Stimulated activated CD4-positive, alpha-beta T cell treated with anti-CD3 and anti-CD28 coated beads, TNF-alpha, amount 100 ng/mL, for 48 hours (primary cell): ENCODE measurements around the gene TDP1.

Source experiments
- DNase-seq, 3 donors: peaks; one replicate each; pipeline ENCODE4 v3.0.0-alpha.2; 2020; ENCODE audit warnings: low read depth in 3 of 3

Gene TDP1

GRCh38 chr14:89955745-89956660 is at the start of gene TDP1:
Gene TDP1 (plus strand): TSS chr14:89955927. CDS start chr14:89963115, 7,188 bp downstream.
- DNase-seq = peak; percentile 92 to 94 (median 93)

- DNase-seq = no peak
Measured at GRCh38 chr14:89906000-89906399, 49.7 kb upstream of the TDP1 start.

DNA sequence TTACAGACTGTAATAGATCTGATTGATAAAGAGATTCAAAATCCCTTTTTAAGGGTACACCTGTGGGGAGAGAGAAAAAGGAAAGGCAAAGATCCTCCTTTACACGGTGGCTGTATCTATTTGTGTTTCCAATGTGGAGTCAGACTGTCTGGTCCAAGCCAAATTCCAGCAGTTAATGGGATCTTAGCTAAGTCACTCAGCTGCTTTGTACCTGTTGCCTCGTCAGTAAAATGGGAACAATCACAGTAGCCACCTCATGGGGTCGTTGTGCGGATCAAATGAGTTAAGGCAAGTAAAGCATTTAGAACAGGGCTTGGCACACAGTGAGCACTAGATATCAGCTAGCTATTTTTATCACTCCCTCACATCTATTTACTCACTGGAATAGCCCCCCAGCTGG is 48.1 kb upstream of the TDP1 start:
- DNase-seq = no peak

- DNase-seq = no peak
Measured at GRCh38 chr14:89908712-89909450, 46.8 kb upstream of the TDP1 start.

DNA sequence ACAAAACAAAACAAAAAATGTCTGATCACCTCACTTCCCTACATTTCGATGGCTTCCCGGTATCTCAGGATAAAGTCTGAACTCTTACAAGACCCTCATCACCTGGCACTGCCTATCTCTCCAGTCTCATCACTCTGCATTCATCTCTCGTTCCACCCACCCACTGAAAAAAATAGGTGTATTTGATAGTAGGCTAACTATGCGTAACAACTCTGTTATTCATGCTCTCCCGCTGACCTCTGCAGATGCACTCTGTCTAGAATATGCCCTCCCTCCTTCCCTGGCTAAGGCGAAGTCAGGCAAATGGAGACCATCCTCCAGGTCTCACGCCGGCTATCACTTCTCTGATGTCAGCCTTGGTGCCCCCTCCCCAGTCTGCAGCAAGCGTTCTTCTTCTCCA is 46.1 kb upstream of the TDP1 start:
- no peak for DNase-seq

- no peak for DNase-seq
Measured at GRCh38 chr14:89910691-89911009, 45.1 kb upstream of the TDP1 start.

DNA sequence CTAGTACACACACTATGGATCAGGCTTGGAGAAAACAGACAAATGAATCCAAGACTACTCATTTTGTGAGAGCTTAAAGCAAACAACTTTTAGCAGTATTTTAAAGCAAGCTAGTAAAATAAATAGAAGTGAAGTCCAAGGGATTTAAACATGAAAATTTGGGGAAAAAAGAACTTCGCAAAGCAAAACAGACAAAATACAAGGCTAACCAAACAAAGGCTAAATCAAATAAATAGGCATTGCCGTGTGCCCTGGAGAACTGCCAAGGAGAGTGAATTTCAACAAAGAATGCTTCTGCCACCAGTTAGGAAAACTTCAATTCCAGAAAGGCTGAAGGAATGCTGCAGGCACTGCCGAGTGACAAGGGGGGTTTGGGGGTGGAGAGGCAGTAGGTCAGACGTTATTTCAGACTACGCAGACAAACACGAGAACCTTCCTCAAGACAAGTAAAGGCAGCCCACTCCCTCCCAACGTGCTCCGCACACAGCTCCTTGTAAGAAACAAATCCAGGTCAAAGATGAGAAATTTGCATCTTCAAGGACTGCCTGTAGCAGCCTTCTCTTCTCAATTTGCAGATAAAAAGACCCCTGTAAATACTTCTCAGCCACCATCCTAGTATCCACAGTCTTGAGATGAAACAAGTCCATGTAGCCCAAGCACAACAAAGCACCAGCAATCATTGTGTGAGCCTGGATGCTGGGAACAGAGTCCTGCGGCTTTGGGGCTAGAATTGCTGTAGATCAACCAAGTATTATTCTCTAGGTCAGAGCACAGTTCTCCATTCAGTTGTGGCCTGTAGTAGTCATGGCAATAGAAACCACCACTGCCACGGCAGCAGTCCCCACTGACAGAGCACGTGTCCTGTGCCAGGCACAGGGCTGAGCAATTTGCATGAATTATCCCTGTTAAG is 44.5 kb upstream of the TDP1 start:
- no peak for DNase-seq

- DNase-seq = no peak
Measured at GRCh38 chr14:89912221-89912620, 43.5 kb upstream of the TDP1 start.

DNA sequence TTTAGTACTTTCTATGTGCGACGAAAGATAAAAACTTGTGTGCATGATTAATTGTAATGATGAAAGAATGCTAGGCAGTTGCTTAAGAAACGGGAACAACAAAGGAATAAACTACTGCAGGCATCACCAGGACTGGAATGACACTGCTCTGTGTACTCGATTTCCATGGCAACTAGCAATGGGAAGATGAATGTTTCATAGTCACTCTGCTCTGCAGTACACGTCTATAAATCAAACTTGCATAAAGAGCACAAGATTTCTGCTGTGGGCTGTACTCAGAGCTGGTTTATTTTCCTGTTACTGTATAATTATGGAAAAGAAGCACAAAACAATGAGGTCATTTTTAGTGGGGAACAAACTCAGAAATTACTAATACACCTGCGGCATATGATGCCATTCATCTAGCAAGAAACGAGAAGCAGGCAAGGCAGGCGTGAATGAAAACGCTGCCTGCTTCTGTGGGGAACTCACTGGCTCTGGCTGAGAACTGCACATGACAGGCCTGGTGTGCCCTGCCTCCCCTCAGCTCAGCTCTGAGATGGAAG is 43.0 kb upstream of the TDP1 start:
- DNase-seq = no peak

DNA sequence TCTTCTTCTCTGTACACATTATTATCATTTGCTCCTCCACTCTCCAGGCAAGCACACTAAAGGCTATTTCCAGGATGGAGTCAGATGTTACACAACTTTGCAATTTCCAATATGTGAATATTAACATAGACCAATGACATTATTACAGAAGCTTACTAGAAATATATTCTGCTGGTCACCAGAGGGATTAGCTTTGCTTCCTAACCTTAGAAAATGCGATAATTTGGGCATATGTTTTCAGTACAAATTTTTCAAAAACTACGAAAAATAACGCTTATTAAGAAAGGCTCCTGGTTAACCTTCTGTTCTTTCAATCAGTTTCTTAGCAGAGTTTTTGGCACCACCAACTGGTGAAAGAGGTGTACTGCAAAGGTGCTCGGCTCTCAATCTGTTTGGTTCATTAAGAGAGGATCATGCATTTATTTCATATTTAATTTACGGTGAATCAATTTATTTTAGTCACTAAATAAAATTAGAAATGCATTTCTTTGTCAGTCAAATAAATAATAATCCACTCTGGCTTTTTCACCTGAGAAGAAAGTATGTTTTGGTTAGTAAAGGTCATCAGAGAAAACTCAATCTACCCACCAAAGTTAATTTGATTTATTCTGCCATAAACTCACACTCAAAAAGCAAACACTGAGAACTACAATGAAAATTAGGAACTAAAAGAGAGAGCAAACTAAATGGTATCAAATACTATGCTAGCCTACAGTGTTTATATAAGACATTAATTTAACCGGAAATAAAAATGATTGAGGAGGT is 40.4 kb upstream of the TDP1 start:
- peak; percentile 20 to 38 (median 26) for DNase-seq

DNA sequence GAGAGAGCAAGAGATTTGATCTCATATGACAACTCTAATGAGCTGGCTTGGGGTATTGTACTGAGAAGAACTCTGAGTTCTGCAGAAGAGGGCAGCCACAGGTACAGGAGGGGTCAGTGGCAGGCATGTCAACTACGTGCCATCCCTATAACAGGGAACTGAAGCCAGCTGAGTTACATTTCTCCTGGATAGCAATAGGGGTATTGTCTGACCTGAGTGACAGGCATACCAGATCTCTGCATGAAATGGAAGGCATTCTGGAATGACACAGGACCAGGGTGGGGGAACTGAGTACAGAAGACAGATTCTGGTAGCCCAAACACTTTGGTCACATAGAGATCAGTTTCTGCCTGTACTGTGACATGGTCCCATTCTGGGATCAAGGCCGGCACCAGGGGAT is 37.0 kb upstream of the TDP1 start:
- no peak for DNase-seq

DNA sequence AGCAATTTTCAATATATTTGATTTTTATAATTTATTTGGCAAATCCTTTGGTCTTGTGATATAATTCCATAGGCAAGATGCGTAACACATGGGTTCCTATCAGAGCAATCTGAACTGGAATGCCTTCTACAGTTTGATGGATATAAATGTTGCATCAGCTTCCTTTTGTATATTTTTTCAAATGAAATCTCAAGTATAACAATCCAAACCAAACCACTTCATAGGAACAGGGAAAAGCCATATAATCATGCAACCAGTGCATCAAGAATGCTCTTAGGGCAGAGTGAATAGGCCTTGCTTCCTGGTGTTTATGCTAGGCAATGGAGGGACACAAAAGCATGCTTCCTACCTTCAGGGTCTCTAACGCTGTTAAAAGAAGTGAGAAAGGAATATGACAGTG is 35.7 kb upstream of the TDP1 start:
- no peak for DNase-seq

DNA sequence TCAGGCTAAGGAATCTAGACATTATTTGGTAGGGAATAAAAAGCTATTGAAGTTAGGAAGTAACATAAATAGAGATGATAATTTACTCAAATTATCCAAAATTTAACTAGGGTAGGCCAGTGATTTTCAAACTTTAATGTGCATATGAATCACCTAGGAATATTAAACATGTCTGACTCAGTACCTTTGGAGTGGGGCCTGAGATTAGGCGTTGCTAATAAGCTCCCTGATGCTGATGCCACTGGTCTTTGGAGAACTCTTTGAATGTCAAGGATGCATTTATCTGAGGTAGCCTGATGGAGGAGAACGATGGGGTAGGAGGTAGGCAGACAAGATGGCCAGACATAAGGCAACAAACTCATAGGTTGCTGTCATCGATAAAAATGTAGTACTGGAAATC is 34.4 kb upstream of the TDP1 start:
- no peak for DNase-seq

- no peak for DNase-seq
Measured at GRCh38 chr14:89922031-89922907, 33.5 kb upstream of the TDP1 start.

DNA sequence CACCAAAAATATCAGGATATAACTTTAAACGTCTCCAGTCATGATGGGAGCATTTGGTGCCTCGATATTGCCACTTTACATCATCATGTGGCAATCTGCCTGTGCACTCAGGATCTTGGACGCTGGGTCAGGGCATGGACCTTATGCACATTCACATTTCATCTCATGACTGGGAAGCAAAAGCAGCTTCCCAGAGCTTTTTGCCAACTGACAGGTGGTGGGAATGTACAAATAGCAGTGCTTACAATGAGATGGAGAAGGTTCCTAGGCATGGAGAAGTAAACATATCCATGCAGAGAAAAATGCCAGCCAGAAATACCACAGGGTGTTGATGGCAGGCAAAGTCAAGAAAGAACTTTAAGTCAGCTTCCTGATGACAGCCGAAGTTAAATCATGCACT is 31.5 kb upstream of the TDP1 start:
- no peak for DNase-seq

DNA sequence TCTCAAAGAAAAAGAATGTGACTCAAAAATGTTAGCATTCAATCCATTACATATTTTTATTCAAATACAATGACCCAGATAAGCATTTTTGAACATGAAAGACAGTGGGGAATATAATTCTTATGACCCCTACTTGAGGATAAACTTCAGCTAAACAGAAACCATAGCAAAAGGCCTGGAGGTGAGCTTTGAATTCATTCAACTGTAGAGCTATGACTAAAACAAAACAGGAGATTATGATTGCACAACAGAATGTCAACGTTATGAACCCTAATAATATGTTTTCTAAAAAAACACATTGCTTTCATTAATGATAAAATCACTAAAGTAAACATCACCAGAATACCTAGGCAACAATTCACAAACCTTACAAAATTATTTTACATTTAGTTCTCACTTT is 29.0 kb upstream of the TDP1 start:
- no peak for DNase-seq

DNA sequence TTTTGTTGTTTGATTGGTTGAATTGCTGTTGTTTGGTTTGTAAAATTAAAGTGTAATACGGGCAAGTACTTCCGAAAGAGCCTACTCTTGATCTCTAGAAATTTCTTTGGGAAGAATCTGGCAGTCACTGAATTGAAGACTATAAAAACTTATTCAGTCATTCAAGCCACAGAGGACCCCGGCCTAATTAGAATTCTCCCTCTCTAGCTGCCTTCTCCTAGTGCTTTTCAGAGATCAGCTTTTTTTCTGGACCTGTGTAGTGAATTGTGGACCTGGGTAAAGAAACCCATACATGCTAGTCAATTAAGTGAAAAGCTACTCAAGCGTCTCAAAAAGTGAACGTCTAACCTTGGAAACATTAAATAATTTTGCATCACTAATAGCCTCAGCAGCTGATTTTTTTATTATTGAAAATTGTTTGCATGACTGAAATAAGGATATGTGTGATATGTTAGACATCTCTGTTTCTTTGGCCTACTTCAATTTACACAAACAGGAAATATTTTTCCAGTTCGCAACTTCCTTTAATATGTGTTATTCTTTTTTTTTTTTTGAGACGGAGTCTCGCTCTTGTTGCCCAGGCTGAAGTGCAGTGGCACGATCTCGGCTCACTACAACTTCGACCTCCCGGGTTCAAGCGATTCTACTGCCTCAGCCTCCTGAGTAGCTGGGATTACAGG is 28.4 kb upstream of the TDP1 start:
- DNase-seq = no peak

GRCh38 chr14:89933002-89933401 is 22.7 kb upstream of the TDP1 start:
- no peak for DNase-seq

GRCh38 chr14:89936654-89937185 is 19.0 kb upstream of the TDP1 start:
- no peak for DNase-seq
